ENCODE measurements around the gene SETD2. TPM values are rescaled to one million over a fixed set of nuclear protein-coding genes. Genes with fewer than 3 reads are reported as not detected.

Gene SETD2
- total and polyA plus RNA-seq, 4 donors: 12.9 to 62.5 (median 33.5) TPM

DNA sequence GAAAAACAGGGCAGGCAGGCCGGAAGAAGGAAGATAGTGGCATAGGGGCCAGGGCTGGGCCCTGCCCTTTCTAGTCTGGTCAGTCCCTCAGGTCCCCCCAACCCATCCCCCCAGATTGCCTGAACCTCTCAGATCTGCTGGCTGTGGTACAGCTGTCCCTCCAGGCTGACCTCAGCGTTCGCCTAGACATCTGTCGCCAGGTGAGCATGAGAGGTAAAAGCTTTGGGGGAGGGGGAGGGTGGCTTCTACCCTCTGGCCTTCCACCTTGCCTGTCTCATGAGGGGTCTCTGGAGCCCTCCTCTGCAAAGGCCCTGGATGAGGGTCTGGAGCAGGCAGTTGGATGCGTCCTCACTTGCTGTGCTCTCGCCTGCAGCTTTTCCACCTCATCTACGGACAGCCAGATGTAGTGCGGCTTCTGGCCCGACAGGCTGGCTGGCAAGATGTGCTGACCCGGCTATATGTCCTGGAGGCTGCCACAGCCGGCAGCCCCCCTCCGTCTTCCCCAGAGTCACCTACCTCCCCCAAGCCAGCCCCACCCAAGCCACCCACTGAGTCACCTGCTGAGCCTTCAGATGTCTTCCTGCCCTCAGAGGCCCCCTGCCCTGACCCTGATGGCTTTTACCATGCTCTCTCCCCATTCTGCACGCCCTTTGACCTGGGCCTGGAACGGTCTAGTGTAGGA, 164.3 kb downstream of the SETD2 start:
- Histone ChIP-seq H3K9me3 (ENCODE audit: control insufficient read depth, low read length) (no peaks in the 10 kb centered on the region), H3K4me1 (ENCODE audit: control insufficient read depth in 1 of 2, insufficient read depth in 2 of 2, low read length in 2 of 2) (no peaks in the 10 kb centered on the region), H3K4me3 (ENCODE audit: low read length in 2 of 2) (no peak overlapping the region), H3K27ac (ENCODE audit: low read depth in 1 of 2, low read length in 2 of 2) (no peak overlapping the region), H3K36me3 (ENCODE audit: control insufficient read depth in 1 of 2, insufficient read depth in 2 of 2, low read length in 1 of 2) (no peaks in the 10 kb centered on the region), H3K27me3 (ENCODE audit: control insufficient read depth in 1 of 2, insufficient read depth in 2 of 2, low read length in 1 of 2) (no peaks in the 10 kb centered on the region)
- intact Hi-C loops (cut with DNase I): loop anchor here (2.0 to 10.0 kb wide), 2 partner anchors 77 to 295 kb away; partner anchors contain the start of gene TMIE (in 2 of the 2)
- DNase-seq (peak; percentile 39 to 70), ATAC-seq (ENCODE audit: low FRiP score) (no peak)
- whole genome bisulfite sequencing, 2 donors: 86 to 90% methylated on average over 14 of the region's 14 CpGs

DNA sequence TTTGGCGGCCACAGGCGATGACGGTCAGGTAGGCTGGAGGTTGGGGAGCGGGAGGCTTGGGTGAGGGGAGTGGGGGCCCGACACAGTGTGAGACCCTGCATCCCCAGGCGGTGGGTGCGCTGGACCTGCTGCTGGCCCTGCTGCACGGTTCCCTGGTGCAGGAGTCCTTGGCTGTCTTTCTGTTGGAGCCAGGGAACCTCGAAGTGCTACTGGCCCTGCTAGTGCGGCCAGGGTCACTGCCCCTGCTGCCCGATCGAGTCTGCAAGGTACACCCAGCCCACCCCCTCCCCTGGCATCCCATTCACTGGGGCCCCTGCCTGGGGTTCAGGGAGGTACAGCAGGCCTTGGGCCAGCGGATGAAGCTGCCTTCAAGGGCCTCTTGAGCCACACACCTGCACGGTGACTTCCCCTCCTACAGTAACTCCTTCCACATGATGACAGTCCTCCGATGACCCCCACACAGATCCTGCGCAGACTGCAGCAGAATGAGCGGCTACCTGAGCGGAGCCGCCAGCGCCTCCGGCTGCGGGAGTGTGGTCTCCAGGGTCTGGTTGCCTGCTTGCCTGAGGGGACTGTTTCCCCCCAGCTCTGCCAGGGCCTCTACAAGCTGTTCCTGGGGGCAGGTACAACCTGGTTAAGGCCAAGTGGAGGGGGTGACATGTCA, 164.9 kb downstream of the SETD2 start:
- Histone ChIP-seq H3K9me3 (ENCODE audit: control insufficient read depth, low read length) (no peaks in the 10 kb centered on the region), H3K36me3 (ENCODE audit: control insufficient read depth in 1 of 2, insufficient read depth in 2 of 2, low read length in 1 of 2) (no peaks in the 10 kb centered on the region), H3K27me3 (ENCODE audit: control insufficient read depth in 1 of 2, insufficient read depth in 2 of 2, low read length in 1 of 2) (no peaks in the 10 kb centered on the region), H3K4me1 (ENCODE audit: control insufficient read depth in 1 of 2, insufficient read depth in 2 of 2, low read length in 2 of 2) (no peaks in the 10 kb centered on the region), H3K4me3 (ENCODE audit: low read length in 2 of 2) (no peak overlapping the region), H3K27ac (ENCODE audit: low read depth in 1 of 2, low read length in 2 of 2) (no peak overlapping the region)
- peak in 1 of 2 donors; percentile 47 for DNase-seq
- ATAC-seq (ENCODE audit: low FRiP score): no peak
- WGBS, 2 donors: 90 to 91% methylated on average over 22 of the region's 22 CpGs
- intact Hi-C loops (cut with DNase I): loop anchor here (2.0 kb wide), 1 partner anchor 76 kb away; no protein-coding TSS in a partner anchor

DNA sequence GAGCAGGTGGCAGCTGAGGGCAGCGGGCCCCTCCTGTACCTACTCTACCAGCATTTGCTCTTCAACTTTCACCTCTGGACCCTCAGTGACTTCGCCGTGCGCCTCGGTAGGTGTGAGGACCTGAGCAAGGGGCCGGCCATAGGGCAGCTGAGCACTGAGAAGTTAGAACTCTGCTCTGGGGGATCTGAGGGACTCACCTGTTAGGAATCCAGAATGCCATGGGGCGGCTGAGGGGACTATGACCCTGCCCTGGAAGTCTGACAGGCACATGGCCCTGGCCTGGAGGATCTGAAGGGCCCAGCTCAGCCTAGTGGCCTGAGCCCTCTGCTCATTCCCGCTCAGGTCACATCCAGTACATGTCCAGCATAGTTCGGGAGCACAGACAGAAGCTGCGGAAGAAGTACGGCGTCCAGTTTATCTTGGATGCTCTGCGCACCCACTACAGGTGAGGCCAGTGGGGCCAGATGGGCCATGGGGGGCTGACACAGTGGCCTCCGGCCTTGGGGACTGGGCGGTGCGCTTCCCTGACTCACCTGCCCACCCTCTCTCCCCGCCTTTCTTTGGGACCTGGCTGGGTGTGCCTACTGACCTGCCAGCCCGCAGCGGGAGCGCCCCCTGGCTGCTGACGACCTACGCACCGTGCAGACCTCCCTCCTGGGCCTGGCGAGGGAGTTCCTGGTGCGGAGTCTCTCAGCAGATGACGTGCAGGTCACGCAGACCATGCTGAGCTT, 165.6 kb downstream of the SETD2 start:
- Histone ChIP-seq H3K4me3 (ENCODE audit: low read length in 2 of 2) (no peak overlapping the region), H3K27ac (ENCODE audit: low read depth in 1 of 2, low read length in 2 of 2) (no peak overlapping the region), H3K36me3 (ENCODE audit: control insufficient read depth in 1 of 2, insufficient read depth in 2 of 2, low read length in 1 of 2) (no peaks in the 10 kb centered on the region), H3K27me3 (ENCODE audit: control insufficient read depth in 1 of 2, insufficient read depth in 2 of 2, low read length in 1 of 2) (no peaks in the 10 kb centered on the region), H3K9me3 (ENCODE audit: control insufficient read depth, low read length) (no peaks in the 10 kb centered on the region), H3K4me1 (ENCODE audit: control insufficient read depth in 1 of 2, insufficient read depth in 2 of 2, low read length in 2 of 2) (no peaks in the 10 kb centered on the region)
- 61 to 64% methylated on average over 27 of the region's 27 CpGs for WGBS, 2 donors
- DNase-seq (peak; percentile 80 to 89), ATAC-seq (ENCODE audit: low FRiP score) (no peak)
- intact Hi-C loops (cut with DNase I): loop anchor here (2.0 kb wide), 1 partner anchor 75 kb away; no protein-coding TSS in a partner anchor

DNA sequence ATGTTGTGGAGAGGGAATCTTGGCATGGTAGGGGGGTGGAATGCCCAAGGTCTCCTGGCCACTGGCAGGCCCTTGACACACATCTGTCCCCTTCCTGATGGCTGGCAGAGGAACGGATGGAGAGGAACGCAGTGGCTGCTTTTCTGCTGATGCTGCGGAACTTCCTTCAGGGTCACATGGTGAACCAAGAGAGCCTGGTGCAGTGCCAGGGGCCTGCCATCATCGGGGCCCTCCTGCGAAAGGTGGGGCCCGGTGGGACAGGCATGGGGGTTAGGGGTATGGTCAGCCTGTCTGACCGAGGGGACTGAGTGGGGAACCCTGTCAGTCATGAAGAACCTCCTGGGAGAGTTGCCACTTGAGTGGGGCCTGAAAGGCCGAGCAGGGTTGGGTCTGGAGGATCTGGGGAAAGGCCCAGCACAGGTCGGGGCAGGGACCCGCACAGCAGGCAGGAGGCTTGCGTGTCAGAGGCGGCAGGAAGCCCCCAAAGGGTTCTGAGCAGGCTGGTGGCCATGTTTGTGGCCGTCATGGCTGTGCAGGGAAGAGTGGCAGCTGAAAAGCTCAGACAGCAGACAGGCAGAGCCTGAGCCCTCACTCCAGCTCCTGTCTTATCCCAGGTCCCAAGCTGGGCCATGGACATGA, 166.3 kb downstream of the SETD2 start:
- H3K36me3 ChIP-seq (ENCODE audit: control insufficient read depth in 1 of 2, insufficient read depth in 2 of 2, low read length in 1 of 2): no peaks in the 10 kb centered on the region
- H3K9me3 ChIP-seq (ENCODE audit: control insufficient read depth, low read length): no peaks in the 10 kb centered on the region
- no peak for ATAC-seq (ENCODE audit: low FRiP score)
- no peaks in the 10 kb centered on the region for H3K4me1 ChIP-seq (ENCODE audit: control insufficient read depth in 1 of 2, insufficient read depth in 2 of 2, low read length in 2 of 2)
- H3K4me3 ChIP-seq (ENCODE audit: low read length in 2 of 2): no peak overlapping the region
- no peak overlapping the region for H3K27ac ChIP-seq (ENCODE audit: low read depth in 1 of 2, low read length in 2 of 2)
- 83 to 87% methylated on average over 13 of the region's 13 CpGs for WGBS, 2 donors
- peak; percentile 50 to 66 for DNase-seq
- intact Hi-C loops (cut with DNase I): loop anchor here (2.0 kb wide), 1 partner anchor 75 kb away; no protein-coding TSS in a partner anchor
- H3K27me3 ChIP-seq (ENCODE audit: control insufficient read depth in 1 of 2, insufficient read depth in 2 of 2, low read length in 1 of 2): no peaks in the 10 kb centered on the region

DNA sequence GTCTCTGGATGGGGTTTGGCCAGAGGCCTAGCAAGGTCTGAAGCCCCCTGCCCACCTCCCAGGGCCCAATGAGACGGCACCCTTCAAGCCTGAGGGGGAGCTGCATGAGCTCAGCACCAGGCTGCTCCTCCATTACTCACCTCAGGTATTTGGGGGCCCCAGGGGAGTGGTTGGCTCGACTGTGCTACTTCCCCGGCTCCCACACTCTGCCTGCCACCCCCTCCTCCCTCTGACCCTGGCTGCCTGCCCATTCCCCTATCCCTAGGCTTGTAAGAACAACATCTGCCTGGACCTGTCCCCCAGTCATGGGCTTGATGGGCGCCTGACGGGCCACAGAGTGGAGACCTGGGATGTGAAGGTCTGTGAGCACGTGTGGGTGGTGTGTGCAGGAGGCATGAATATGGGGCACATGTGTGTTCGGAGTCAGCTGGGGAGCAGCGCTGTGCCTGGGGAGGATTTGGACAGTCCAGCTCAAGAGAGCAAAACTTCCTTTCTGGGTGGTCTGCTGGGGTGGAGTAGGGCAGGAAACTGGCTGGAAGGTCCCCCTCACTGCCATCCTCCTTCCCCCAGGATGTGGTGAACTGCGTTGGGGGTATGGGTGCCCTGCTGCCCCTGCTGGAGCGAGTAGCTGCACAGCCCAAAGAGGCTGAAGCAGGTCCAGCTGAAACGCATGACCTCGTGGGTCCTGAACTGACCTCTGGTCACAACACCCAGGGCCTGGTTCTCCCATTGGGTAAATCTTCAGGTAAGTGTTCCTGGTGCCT, 167.0 kb downstream of the SETD2 start:
- DNase-seq (peak; percentile 35 to 67), ATAC-seq (ENCODE audit: low FRiP score) (no peak)
- intact Hi-C loops (cut with DNase I): no loop called here
- H3K27me3 ChIP-seq (ENCODE audit: control insufficient read depth in 1 of 2, insufficient read depth in 2 of 2, low read length in 1 of 2): no peaks in the 10 kb centered on the region
- H3K4me1 ChIP-seq (ENCODE audit: control insufficient read depth in 1 of 2, insufficient read depth in 2 of 2, low read length in 2 of 2): no peaks in the 10 kb centered on the region
- no peaks in the 10 kb centered on the region for H3K9me3 ChIP-seq (ENCODE audit: control insufficient read depth, low read length)
- 73 to 74% methylated on average over 12 of the region's 12 CpGs for WGBS, 2 donors
- H3K27ac ChIP-seq (ENCODE audit: low read depth in 1 of 2, low read length in 2 of 2): no peak overlapping the region
- no peaks in the 10 kb centered on the region for H3K36me3 ChIP-seq (ENCODE audit: control insufficient read depth in 1 of 2, insufficient read depth in 2 of 2, low read length in 1 of 2)
- H3K4me3 ChIP-seq (ENCODE audit: low read length in 2 of 2): no peak overlapping the region

DNA sequence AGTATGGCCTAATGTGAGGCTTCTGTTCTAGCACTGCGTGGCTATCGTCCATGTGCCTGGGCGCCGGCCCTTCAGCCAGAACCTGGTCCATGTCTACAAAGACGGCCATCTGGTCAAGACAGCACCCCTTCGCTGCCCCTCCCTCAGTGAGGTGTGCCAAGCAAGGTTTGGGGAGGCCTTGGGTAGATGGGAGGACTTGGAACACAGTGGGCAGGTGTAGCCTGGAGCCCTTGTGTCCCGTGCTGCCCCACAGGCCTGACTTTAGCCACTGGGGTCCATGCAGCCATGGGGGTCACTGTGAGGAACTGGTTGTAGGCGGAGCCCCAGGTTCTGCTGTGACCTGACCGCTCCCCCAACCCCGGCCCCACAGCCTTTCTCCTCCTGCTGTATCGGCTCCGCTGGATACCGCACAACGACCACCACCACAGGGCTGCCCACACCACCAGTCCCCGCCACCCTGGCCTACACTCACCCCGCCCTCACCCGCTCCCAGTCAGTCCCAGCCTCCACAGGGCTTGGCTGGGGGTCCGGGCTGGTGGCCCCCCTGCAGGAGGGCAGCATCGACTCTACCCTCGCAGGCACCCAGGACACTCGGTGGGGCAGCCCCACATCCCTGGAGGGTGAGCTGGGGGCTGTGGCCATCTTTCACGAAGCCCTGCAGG, 167.9 kb downstream of the SETD2 start:
- intact Hi-C loops (cut with DNase I): no loop called here
- Histone ChIP-seq H3K27me3 (ENCODE audit: control insufficient read depth in 1 of 2, insufficient read depth in 2 of 2, low read length in 1 of 2) (no peaks in the 10 kb centered on the region), H3K9me3 (ENCODE audit: control insufficient read depth, low read length) (no peaks in the 10 kb centered on the region), H3K4me1 (ENCODE audit: control insufficient read depth in 1 of 2, insufficient read depth in 2 of 2, low read length in 2 of 2) (no peaks in the 10 kb centered on the region), H3K27ac (ENCODE audit: low read depth in 1 of 2, low read length in 2 of 2) (no peak overlapping the region), H3K4me3 (ENCODE audit: low read length in 2 of 2) (no peak overlapping the region), H3K36me3 (ENCODE audit: control insufficient read depth in 1 of 2, insufficient read depth in 2 of 2, low read length in 1 of 2) (no peaks in the 10 kb centered on the region)
- WGBS, 2 donors: 93% methylated on average over 19 to 22 of the region's 22 CpGs
- no peak for ATAC-seq (ENCODE audit: low FRiP score)
- peak; percentile 45 to 71 for DNase-seq

DNA sequence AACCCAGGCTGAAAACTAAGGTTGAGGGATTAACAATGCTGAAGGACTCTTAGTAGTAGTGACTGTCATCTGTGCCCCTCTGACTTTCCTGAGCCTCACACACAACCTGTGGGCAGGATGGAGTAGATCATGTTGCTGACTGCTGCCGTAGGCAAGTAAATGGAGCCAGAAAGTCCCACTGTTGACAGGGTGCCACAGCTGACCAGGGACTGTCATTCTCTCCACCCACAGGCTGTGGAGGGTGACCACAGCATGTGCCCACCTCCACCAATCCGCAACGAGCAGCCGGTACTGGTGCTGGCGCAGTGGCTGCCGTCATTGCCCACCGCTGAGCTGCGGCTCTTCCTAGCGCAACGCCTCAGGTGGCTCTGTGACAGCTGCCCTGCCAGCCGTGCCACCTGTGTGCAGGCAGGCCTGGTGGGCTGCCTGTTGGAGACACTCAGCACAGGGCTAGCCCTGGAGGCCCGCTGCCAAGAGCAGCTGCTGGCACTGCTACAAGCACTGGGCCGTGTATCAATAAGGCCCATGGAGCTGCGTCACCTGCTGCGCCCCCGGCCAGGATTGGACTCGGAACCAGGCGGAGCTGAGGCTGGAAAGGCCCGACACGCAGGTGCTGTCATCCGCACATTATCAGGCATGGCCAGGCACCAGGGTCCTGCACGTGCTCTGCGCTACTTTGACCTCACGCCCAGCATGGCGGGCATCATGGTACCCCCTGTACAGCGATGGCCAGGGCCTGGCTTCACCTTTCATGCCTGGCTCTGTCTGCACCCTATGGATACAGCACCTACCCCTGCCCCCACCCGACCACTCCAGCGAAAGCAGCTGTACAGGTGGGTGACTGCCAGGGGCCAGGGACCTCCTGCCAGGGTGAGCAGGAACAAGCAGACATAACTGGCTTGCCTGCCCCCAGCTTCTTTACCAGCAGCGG, 168.8 kb downstream of the SETD2 start:
- intact Hi-C loops (cut with DNase I): no loop called here
- peak; percentile 46 to 69 for DNase-seq
- no peaks in the 10 kb centered on the region for H3K36me3 ChIP-seq (ENCODE audit: control insufficient read depth in 1 of 2, insufficient read depth in 2 of 2, low read length in 1 of 2)

More for the DNA sequence above, 168.8 kb downstream of the SETD2 start:
- no peaks in the 10 kb centered on the region for H3K27me3 ChIP-seq (ENCODE audit: control insufficient read depth in 1 of 2, insufficient read depth in 2 of 2, low read length in 1 of 2)
- no peak overlapping the region for H3K4me3 ChIP-seq (ENCODE audit: low read length in 2 of 2)
- H3K4me1 ChIP-seq (ENCODE audit: control insufficient read depth in 1 of 2, insufficient read depth in 2 of 2, low read length in 2 of 2): no peaks in the 10 kb centered on the region
- H3K9me3 ChIP-seq (ENCODE audit: control insufficient read depth, low read length): no peaks in the 10 kb centered on the region
- 92 to 93% methylated on average over 29 of the region's 29 CpGs for WGBS, 2 donors
- ATAC-seq (ENCODE audit: low FRiP score): no peak
- no peak overlapping the region for H3K27ac ChIP-seq (ENCODE audit: low read depth in 1 of 2, low read length in 2 of 2)

Data from aorta (tissue), 5 donors.